CD4-positive, alpha-beta T cell treated with Interleukin-15 for 4 hours (primary cell): ENCODE results near the gene PKP4.

Experiments
- DNase-seq: peaks from one replicate; pipeline ENCODE4 v3.0.0-alpha.2; 2020; ENCODE audit warnings: low spot score

PKP4 gene

DNA sequence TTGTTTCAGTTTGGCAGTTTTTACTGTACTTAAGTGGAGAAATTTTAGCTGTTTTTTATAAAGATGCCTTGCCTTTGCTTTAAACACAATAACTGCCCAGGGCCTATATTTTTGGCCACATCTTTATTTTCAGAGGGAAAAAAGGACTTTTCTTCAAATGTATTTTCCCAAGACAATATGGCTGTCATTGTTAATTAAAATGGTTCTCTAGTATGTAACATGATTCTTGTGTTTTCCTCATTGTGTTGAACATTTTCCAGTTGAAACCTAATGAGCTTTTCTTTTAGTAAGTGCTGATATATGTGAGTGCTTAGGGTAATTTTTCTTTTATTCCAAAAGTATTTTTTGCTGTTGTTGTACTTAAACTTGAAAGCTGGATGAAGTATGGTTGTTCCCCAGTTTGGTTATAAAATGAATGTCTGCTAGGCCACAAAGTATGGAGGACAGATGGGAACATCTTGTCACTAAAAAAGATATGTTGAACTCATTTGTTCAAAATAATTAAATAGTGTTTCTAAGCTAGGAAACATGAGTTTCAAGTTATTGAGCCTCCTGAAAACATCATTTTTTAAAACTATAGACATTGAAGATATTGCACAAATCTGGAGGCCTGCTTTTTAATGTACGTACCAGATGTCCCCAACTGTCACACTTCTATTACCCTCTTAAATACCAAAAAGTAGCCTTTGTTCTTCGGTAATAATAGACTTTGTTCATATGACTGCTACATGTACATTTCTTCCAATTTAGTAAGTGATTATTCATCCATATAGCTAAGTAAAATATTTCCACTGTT is 190.9 kb downstream of the PKP4 start:
- no peak for DNase-seq

DNA sequence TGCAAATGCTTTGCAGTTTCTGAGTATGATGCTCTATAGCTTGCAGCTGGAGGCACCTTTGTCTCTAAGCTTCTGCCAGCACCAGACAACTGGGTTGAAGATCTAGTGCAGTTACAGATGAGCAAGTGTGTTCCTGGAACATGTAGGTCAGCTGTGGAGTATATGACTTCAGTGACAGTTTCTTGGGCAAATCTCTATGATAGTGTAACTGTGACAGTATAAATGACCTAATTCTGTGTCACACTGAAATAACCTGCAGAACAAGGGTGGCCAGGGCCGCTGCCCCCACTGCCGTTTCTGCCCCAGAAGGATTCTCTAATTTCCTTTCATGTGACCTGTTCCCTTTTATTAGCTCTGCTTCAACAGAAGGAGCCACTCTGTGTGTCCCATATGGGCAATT is 193.1 kb downstream of the PKP4 start:
- DNase-seq, result no peak

DNA sequence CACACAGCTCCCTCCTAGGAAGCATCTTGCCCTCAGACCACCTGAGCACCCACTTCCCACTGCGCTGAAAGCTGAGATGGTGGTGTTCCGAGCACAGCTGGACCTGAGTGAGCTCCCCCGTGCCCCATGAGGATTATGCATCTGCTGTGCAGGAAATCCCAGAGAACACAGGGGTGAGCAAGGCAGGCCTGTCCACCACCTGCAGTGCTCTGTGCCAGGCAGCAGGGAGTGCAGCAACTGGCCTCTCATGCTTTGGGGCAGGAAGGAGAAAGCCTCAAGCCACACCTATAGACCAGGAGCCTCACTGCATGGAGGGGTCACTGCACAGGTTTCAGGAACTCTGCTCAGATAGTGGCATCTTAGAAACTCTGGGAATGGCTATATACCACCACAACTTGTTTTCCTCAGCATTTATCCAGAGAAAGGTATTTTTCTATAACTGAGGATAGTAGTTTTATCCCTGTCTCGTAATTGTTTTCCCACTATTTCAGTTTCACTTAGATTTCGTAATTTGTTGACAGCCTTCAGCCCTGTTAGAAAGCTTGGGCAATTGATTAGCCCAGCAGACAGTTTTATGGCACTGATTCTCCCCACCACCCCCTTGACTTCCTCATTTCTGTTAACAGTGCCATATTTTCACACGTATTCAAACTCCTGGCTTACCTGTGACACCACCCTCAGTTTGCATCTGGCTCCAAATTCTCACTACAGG is 194.1 kb downstream of the PKP4 start:
- DNase-seq, result no peak

DNA sequence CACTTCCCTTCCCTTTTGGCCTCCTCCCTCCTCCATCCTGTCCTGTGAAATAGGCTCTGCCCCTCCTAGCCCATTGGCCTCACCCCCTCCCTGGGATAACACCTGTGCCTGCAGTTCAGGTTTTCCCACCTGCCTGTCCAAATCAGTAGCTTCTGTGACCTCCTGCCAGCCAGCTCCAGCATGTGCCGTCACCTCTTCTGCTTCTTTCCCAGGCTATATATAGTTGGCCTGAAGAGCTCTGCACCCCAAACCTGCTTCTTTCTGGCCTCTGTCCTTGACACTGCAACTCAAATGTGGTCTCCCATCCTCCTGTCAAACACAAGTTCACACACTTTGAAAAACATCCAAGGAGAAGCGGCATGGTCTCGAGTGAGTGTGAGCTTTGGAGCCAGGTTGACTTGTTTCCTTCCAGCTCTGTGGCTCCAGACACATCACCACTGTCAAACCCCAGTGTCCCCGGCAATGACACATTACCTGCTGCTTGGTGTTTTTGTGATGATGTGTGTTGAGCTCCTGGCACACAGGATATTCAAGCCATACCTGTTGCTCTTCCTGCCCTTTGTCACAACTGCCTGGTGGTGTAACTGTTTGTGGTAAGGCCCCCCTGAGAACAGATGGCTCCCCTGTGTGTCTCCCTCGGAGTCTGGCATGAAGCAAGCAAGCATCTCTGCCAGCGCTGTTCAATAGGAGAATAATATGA is 194.8 kb downstream of the PKP4 start:
- DNase-seq, result no peak

DNA sequence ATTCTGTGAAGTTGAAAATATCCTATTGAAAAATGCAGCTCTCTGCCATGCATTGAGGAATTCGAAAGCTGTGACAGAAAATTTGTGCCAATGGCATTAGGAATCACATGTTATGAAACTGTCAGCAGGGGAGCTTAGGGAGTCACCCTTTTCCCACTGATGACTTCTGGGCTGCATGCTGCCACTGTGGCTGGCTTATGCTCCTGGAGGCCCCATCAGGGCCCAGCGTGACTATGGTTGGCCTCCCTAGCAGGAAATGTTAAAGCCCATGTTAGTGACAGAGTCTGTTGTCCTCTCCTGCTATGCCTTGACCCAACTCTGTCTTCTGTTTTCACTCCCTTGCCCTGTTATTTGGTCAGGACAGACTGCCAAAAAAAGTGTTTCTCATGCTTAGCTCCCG is 198.9 kb downstream of the PKP4 start:
- no peak for DNase-seq

DNA sequence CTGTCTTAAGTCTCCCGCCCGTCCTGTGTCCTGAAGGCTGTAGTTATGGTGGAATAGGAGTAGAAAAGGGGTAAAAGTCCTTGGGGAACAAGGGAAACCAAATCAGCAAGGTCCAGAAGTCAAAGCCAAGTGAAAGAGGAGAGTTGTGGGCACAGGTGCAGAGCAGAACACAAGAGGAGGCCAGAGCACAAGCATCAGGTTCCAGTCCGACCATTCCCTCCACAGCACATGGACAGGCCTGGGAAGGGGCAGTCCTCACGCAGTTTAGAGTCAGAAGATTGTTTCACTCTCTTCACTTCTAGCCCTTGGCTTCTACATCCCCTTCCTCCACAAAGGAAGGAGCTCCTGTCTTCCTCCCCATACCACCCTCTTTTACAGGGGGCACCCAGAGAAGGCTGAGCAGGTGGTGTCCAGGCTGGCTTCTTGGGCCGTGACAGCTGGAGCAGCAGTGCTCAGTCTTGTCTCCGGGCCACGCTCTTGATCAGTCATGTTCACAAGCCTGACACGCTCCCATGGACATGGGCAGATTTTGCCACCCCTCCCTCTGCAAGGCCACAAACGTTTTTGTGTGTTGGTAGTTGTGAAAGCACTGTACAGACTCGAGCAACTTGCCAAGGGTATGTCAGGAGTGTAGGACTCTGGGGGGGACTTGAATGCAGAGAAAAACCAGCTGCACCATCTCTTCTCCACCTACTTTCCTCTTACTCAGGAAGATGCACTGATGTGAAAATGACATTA is 199.9 kb downstream of the PKP4 start:
- no peak for DNase-seq

DNA sequence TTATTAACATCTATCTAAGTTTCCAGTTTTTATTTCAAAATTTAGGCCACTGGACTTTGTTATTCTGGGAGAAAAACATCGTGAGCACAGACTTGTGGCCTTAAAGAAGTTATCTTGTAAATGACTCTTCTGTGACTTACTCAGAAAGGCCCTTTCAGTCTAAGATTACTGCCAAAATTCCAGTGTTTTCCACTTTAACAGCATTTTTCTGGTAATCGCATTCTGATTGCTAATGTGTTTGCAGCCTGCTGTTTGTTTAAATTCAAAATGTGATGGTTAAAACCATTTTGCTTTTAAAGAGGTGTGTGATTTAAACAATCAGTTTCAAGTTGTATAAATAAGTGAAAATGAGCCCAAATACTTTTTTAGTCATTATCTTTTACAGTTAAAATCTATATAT is 201.6 kb downstream of the PKP4 start:
- DNase-seq, result no peak

DNA sequence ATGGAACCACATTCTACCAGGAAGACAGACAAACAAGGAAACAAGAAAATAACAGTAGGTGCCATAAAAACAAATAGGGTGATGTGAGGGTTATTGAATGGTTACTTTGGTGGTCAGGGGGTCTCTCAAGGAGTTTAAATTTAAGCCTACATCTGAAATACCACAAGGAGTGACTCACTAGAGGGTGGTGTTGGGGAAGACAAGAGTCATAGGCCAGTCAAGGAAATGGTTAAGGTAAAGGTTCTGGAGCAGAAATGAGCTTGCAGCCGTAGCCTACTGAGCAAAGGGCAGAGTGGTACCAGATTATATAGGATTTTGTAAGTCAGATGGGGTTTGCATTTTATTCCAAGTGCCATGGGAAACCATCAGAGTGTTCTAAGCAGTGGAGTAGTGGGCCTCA is 202.7 kb downstream of the PKP4 start:
- no peak for DNase-seq

DNA sequence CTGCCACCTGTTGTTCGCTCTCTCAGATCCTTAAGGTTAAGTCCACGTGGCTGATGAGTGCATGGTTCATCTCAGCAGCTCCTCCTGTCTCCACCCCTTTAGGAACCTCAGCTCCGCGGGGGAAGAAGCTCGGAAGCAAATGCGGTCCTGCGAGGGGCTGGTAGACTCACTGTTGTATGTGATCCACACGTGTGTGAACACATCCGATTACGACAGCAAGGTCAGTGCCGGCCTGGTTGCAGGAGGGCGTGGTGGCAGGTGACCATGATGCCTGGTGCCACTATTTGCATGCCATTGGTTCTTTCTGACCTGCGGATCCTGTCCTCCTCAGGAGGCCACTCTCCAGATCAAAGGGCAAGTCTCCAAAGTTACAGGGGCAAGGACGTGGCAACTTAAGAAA is 204.5 kb downstream of the PKP4 start:
- no peak for DNase-seq

DNA sequence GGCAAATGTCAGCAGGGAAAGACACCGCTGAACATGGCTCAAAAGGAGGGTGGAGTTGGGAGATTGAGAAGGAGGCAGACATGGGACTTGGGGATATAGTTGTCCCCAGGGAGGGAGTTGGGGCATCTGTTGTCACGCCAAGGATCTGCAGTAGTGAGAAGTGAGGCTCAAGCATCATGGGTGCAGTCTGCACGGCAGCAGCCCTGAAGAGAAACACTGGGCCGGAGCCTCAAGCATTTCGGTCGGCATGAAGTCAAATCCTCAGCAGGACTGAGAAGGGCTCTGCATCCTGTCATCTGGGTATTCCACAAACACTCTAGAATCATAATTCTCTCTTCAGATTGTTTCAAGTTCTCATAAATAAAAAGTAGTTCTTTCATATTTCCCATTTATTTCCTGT is 205.7 kb downstream of the PKP4 start:
- DNase-seq, result no peak

DNA sequence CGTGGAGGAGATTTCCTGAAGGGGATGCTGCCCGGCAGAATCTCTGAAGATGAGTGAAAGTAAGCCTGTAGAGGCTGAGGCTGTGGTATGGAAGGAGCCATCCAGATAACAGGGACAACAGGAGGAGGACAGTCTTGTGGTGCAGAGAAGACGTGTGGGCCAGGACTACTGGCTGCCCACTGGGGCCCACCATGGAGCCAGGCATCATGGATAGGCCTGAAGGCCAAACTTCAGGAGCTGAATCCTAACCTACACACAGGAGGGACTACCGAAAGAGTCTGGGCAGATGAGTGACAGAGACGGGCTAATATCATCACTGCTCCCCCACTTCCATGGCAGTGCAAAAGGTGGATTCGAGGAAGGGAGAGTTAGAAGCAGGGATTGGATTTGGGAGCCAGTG is 207.0 kb downstream of the PKP4 start:
- no peak for DNase-seq

DNA sequence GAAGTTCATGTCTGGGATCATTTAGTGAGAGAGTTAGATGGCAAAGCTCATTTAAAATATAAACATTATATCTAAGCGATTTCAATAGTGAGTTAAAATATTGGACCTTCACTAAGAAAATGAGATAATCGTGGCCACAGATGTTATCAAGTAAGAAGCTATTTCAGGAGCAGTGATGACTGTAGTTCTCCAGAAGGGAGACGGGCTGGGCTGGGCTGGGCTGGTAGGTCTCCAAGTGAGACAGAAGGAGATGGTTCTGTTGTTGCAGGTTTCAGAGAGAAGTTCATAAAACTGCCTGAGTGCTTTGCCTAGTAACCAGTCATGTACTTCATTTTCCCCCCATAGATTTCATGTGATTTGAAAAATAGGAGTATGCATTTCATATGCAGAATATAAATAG is 208.2 kb downstream of the PKP4 start:
- DNase-seq, result no peak

DNA sequence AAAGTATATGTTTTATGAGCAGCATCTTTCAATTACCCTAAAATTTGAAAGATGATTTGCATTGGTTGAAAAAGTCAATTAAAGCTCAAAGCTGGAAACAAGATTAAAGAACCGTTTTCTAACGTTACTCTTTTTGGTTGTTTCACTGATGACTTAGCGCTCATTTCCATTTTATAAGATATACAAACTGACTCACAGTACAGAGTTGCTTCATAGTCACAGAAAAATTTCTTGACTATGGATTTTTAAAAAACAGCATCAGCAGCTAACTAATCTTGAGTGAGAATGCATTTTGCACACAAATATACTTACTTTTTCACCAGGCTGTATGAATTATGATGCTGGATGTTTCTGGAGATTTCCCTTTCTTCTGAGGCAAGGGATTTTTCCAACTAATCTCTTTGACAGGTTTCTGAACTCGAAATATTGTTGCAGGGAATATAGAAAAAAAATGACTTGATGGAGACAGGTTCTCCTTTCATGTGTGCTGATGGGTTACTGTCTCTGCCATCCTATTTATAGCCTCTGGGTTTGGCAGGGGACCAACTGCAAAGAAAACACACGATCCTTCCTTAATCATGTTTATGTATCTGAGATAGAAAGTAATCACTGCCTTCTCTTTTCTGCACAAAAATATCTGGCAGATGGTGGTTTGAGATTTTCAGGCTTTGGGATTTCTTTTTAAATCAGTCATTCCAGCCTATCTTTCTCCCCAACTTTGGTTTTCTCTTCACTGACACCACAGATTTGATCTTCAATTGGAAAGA is 209.0 kb downstream of the PKP4 start:
- no peak for DNase-seq

DNA sequence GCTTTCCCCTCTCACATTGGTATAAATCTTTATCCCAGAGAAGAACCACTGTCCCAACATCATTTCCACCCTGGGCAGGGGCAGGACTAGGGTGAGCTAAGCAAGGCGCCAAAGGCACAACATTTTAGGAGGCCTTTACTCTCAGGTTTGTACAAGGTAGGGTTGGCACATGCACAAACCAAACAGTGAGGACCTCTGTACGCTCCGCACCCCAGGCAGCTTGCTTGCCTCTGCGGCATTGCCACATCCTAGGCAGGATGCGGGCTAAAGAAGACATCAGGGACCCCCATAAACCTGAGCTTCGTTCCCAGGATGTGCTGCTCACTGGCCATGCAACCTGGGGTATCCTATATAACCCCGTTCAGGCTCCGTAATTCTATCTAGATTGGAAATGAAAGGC is 210.2 kb downstream of the PKP4 start:
- DNase-seq, result no peak

DNA sequence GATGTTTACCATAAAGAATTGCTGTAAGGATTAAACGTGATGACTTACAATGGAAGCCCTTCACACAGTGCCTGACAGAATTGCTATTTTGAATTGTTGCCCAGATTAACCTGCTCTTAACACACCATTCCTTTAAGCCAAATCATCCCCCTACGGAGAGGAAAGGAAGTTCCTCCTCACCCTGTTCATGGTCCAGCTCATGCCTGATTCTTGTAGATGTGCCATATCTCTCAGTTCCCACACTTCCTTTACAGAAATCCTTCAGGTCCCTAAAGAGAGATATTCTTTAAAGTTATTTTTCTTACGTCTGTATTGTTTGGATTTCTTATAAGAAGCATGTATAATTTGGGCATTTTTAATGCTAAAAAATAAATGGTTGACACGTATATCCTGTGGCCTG is 210.8 kb downstream of the PKP4 start:
- DNase-seq, result no peak

DNA sequence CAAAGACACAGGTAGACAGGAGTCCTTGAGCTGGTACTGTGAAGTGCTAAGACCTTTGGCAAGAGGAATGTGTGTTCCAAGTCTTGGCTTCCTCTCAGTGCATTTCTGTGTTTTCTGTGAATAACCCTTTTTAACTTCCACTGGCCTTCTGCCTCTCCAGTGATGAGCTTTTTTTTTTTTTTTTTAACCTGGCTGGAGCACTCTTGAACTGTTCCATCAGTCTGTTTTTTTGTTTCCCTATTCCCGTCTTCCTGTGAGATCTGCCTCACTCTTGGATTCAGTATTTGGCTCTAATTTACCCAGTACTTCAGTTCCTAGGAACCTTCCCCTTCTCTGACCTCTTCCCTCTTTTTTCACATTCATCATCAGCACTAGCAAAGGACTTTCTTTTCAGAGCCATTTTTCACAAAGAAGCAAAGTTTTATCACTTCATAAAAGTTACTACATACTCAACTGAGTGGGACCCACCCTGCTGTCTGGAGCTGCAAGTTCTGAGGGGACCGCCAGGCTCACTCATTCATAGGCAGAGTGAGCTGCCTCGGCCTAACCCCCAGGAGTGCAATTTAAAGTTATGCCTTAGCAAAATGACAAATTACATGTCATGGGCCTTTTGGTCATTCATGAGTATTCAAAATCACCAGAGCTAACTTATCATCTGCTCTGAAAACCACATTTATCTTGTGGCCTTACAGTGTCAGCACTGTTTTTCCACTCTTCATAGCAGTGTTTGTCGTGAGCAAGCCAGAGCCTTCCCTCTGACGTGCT is 211.4 kb downstream of the PKP4 start:
- DNase-seq, result no peak

DNA sequence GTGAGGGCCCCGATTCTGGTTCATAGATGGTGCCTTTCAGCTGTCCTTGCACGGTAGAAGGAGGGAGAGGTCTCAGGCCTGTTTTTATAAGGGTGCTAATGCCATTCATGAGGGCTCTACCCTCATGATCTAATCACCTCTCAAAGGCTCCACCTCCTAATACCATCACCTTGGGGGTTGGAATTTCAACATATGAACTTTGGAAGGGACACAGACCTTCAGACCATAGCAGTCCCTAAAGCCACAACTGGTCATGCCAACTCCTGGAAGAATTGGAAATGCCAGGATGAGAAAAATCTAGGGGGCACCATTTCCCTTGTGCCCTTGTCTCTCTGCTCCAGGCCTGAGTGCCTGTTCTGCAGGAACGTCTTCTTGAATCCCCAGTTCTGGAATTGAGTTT is 213.5 kb downstream of the PKP4 start:
- no peak for DNase-seq

DNA sequence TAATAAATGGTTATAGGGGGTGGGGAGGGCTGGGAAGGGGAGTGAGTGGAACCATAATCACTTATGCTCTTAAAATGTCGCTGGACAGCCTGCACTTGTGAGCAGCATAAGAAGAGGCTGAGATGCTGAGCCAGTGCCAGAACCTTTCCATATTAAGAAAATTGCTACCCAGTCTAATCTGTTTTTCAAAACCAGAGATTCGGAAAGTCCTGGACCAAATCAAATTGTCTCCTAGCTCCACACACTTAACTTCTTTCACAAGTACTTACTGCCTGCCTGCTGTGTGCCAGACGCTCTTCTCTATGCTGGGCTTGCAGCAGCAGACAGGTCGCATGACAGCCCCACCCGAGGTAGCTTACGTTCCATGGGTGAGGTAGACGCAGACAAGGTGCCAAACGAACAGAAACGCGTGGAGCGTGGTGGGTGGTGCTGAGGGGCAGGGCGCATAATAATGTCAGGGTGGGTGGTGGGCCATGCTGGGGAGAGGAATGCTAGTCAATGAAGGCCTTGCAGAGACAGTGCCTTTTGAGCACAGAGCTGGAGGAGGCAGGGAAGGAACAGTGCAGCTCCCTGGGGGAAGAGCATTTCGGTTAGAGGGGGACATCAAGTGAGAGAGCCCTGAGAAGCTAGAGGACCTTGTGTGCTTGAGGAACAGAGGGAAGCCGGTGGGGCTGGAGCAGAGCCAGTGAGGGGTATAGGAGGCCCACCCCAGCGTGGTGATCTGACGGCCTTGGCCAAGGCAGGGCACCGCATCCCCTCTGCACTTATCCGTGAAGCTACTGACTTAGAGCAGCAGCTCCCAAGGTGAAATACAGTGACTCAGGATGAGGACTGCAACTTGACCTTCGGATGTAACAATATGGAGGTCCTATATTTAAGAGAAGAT is 214.9 kb downstream of the PKP4 start:
- DNase-seq, result no peak

DNA sequence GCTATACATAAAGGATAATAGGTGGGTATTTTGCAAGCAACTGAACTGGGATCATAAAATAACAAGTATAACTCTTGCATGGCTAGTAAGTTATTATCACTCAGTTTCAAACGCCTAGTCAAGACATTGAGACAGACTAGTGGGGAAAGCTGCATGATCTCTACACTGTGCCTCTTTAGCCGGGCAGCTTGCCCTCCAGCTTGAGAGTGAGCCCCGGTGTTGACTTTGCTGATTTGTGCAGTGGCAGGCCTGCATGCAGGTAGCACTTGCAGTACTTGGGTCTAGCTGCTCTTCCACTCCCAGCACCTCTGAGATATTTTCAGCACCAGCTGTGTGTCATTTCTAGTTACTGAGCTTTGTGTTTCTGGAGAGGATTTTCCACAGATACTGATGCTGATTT is 219.5 kb downstream of the PKP4 start:
- DNase-seq, result no peak

DNA sequence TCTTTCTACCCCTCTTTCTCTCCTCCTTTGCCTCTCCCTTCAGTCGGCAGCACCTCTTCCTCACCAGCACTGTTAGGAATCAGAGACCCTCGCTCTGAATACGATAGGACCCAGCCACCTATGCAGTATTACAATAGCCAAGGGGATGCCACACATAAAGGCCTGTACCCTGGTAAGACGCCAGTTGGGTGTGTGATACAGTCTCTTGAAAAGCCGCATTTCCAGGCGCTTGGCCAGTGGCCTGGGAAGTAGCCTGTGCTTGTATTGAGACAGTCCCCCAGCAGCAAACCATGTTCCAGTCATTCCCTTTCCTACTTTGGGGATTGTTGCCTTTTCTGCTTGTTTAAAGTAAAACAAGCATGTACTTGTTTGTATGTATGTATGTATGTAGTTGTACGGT is 219.9 kb downstream of the PKP4 start:
- no peak for DNase-seq
